ENCODE data around the gene MORN3.
A peak's percentile ranks its signal among the peaks of the same experiment; 100 is the strongest.
"Not testable (repeated sequence)": the region's sequence is repeated elsewhere in the genome, so short reads cannot be mapped to it uniquely, and the experiment has no call there.

Gene MORN3

GRCh38 chr12:121648458-121649028 is 20.9 kb downstream of the MORN3 start:
- Histone ChIP-seq H3K9ac (ENCODE audit: low read depth in 1 of 2, low read length in 2 of 2) (no peak overlapping the region), H3K4me1 (ENCODE audit: control insufficient read depth in 1 of 2, insufficient read depth in 2 of 2, low read length in 2 of 2) (no peaks in the 10 kb centered on the region), H3K27ac (ENCODE audit: low read depth, low read length) (no peak overlapping the region), H3K36me3 (ENCODE audit: control insufficient read depth in 1 of 2, insufficient read depth in 2 of 2, low read length in 2 of 2) (peaks cover 0 to 2% of the 10 kb centered on the region in 2 donors), H3K4me3 (ENCODE audit: low read depth in 1 of 2, low read length in 2 of 2) (no peak overlapping the region), H3K27me3 (ENCODE audit: control insufficient read depth in 1 of 2, insufficient read depth in 2 of 2, low read length in 2 of 2) (no peaks in the 10 kb centered on the region), H3K9me3 (ENCODE audit: control insufficient read depth in 1 of 2, low read length in 2 of 2) (no peaks in the 10 kb centered on the region)

DNA sequence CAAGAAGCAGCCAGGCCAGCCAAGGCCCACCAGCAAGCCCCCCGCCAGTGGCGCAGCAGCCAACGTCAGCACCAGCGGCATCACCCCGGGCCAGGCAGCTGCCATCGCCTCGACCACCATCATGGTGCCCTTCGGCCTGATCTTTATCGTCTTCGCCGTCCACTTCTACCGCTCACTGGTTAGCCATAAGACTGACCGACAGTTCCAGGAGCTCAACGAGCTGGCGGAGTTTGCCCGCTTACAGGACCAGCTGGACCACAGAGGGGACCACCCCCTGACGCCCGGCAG is 28.2 kb downstream of the MORN3 start:
- Histone ChIP-seq H3K9me3 (ENCODE audit: control insufficient read depth in 1 of 2, low read length in 2 of 2) (no peaks in the 10 kb centered on the region), H3K4me3 (ENCODE audit: low read depth in 1 of 2, low read length in 2 of 2) (no peak overlapping the region), H3K4me1 (ENCODE audit: control insufficient read depth in 1 of 2, insufficient read depth in 2 of 2, low read length in 2 of 2) (peaks cover 7 to 11% of the 10 kb centered on the region in 2 donors), H3K36me3 (ENCODE audit: control insufficient read depth in 1 of 2, insufficient read depth in 2 of 2, low read length in 2 of 2) (peaks cover 5 to 16% of the 10 kb centered on the region in 2 donors), H3K9ac (ENCODE audit: low read depth in 1 of 2, low read length in 2 of 2) (no peak overlapping the region), H3K27me3 (ENCODE audit: control insufficient read depth in 1 of 2, insufficient read depth in 2 of 2, low read length in 2 of 2) (no peaks in the 10 kb centered on the region), H3K27ac (ENCODE audit: low read depth, low read length) (no peak overlapping the region)

DNA sequence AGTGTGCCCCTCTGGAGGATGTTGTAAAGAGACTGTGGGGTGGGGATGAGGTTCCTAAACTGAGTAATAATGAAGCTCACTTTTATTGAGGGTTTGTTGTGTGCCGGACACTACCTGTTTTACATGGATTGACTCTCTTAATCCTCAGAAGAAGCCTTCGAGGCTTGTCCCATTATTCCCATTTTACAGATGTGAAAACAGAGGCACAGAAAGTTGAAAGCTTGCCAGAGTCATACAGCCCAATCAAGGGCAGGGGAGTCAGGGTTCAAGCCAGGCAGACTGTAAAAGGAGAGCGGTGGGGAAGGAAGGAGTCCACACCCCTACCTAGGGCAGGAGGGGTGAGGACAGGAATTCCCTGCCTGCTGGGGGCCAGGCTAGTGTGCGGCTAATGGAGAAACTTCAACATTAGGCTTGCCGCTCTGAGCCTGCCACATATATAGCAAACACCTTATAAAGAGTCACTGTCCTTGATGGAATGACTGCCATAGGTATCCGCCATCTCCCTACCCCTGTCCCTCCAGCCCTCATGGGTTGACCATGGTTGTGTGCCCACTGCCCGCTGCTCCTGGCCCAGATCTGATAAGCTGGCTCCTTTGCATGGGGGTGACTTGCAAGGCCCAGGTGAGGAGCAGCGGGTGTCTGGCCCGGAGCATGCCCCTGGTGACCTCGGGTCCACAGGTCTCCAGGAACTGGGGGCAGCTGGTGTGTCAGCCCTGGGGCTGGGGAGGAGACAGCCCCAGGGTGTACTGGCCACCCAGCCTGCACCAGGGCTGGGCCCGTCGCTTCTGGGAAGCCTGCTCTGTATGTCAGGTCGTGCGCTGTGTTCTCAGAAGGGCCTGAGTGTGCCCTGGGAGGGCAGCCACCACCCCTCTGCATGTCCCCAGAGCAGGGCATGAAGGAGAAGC is 30.9 kb downstream of the MORN3 start:
- no peak overlapping the region for H3K4me3 ChIP-seq (ENCODE audit: low read depth in 1 of 2, low read length in 2 of 2)

GRCh38 chr12:121637231-121637914 is 32.1 kb downstream of the MORN3 start:
- peak overlapping the region; percentile 9 to 33 for H3K9ac ChIP-seq (ENCODE audit: low read depth in 1 of 2, low read length in 2 of 2)
- H3K27me3 ChIP-seq (ENCODE audit: control insufficient read depth in 1 of 2, insufficient read depth in 2 of 2, low read length in 2 of 2) = no peaks in the 10 kb centered on the region
- peaks cover 5 to 24% of the 10 kb centered on the region in 2 donors for H3K36me3 ChIP-seq (ENCODE audit: control insufficient read depth in 1 of 2, insufficient read depth in 2 of 2, low read length in 2 of 2)
- H3K27ac ChIP-seq (ENCODE audit: low read depth, low read length) = no peak overlapping the region
- peak overlapping the region in 1 of 2 donors; percentile 22 for H3K4me3 ChIP-seq (ENCODE audit: low read depth in 1 of 2, low read length in 2 of 2)
- H3K9me3 ChIP-seq (ENCODE audit: control insufficient read depth in 1 of 2, low read length in 2 of 2) = no peaks in the 10 kb centered on the region
- peaks cover 17 to 21% of the 10 kb centered on the region in 2 donors for H3K4me1 ChIP-seq (ENCODE audit: control insufficient read depth in 1 of 2, insufficient read depth in 2 of 2, low read length in 2 of 2)

More for the DNA sequence above, 30.9 kb downstream of the MORN3 start:
- H3K36me3 ChIP-seq (ENCODE audit: control insufficient read depth in 1 of 2, insufficient read depth in 2 of 2, low read length in 2 of 2) = peaks cover 5 to 21% of the 10 kb centered on the region in 2 donors
- no peak overlapping the region for H3K27ac ChIP-seq (ENCODE audit: low read depth, low read length)
- H3K4me1 ChIP-seq (ENCODE audit: control insufficient read depth in 1 of 2, insufficient read depth in 2 of 2, low read length in 2 of 2) = peaks cover 7 to 11% of the 10 kb centered on the region in 2 donors
- no peaks in the 10 kb centered on the region for H3K27me3 ChIP-seq (ENCODE audit: control insufficient read depth in 1 of 2, insufficient read depth in 2 of 2, low read length in 2 of 2)
- H3K9me3 ChIP-seq (ENCODE audit: control insufficient read depth in 1 of 2, low read length in 2 of 2) = no peaks in the 10 kb centered on the region
- no peak overlapping the region for H3K9ac ChIP-seq (ENCODE audit: low read depth in 1 of 2, low read length in 2 of 2)

GRCh38 chr12:121634836-121635235 is 34.6 kb downstream of the MORN3 start:
- no peak overlapping the region for H3K4me3 ChIP-seq (ENCODE audit: low read depth in 1 of 2, low read length in 2 of 2)
- no peak overlapping the region for H3K9ac ChIP-seq (ENCODE audit: low read depth in 1 of 2, low read length in 2 of 2)
- no peaks in the 10 kb centered on the region for H3K9me3 ChIP-seq (ENCODE audit: control insufficient read depth in 1 of 2, low read length in 2 of 2)
- no peaks in the 10 kb centered on the region for H3K27me3 ChIP-seq (ENCODE audit: control insufficient read depth in 1 of 2, insufficient read depth in 2 of 2, low read length in 2 of 2)
- peaks cover 34 to 36% of the 10 kb centered on the region in 2 donors for H3K4me1 ChIP-seq (ENCODE audit: control insufficient read depth in 1 of 2, insufficient read depth in 2 of 2, low read length in 2 of 2)
- H3K27ac ChIP-seq (ENCODE audit: low read depth, low read length) = no peak overlapping the region
- H3K36me3 ChIP-seq (ENCODE audit: control insufficient read depth in 1 of 2, insufficient read depth in 2 of 2, low read length in 2 of 2) = peaks cover 6 to 13% of the 10 kb centered on the region in 2 donors

DNA sequence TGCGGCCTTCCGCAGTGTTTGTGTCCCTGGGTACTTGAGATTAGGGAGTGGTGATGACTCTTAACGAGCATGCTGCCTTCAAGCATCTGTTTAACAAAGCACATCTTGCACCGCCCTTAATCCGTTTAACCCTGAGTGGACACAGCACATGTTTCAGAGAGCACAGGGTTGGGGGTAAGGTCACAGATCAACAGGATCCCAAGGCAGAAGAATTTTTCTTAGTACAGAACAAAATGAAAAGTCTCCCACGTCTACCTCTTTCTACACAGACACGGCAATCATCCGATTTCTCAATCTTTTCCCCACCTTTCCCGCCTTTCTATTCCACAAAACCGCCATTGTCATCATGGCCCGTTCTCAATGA is 35.6 kb downstream of the MORN3 start:
- H3K9ac ChIP-seq (ENCODE audit: low read depth in 1 of 2, low read length in 2 of 2); H3K27ac ChIP-seq (ENCODE audit: low read depth, low read length); H3K27me3 ChIP-seq (ENCODE audit: control insufficient read depth in 1 of 2, insufficient read depth in 2 of 2, low read length in 2 of 2); H3K4me3 ChIP-seq (ENCODE audit: low read depth in 1 of 2, low read length in 2 of 2); H3K9me3 ChIP-seq (ENCODE audit: control insufficient read depth in 1 of 2, low read length in 2 of 2): not testable (repeated sequence)
- Histone ChIP-seq H3K36me3 (ENCODE audit: control insufficient read depth in 1 of 2, insufficient read depth in 2 of 2, low read length in 2 of 2) (peaks cover 6 to 13% of the 10 kb centered on the region in 2 donors), H3K4me1 (ENCODE audit: control insufficient read depth in 1 of 2, insufficient read depth in 2 of 2, low read length in 2 of 2) (peaks cover 42 to 46% of the 10 kb centered on the region in 2 donors)

DNA sequence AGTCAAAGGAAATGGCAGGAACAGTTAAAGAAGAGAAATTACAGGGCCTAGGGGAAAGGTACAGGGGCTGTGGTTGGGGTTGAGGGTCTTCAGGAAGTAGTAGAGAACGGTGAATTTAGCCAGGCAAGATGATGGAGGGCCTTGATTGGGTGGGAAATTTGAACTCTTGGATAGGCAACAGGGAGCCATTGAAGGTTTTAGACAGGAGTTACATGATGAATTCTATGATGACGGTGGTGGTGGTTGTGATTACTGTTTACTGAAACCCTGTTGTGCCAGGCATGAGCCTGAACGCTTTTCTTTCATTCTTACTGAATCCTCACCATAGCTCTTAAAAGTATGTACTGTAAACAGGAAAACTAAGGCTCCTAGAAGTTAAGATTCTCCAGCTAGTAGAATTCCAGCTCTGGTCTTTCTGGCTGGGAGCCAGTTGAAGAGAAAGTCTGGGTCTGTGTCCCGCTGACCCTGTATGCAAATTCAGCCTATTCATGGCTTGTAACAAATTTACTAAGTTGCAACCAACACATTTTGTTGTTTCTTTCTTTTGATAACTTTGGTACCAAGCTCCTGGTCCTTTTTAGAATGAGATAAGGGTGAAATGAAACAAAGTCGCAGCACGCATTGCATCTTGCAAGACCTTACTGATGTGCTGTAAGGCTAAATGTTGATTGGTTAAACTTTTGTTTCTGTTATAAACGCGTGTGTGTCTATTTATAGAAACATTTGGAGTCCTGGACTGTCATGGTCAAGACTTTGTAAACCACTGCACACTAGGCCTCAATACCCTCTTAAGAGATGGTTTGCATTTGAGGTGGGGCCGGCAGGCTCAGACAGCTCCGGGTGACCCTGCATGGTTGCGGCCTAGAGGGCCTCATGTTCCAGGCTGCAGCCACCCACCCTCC is 37.1 kb downstream of the MORN3 start:
- Histone ChIP-seq H3K27ac (ENCODE audit: low read depth, low read length) (peak overlapping the region; percentile 25), H3K9ac (ENCODE audit: low read depth in 1 of 2, low read length in 2 of 2) (peak overlapping the region in 1 of 2 donors; percentile 6), H3K4me1 (ENCODE audit: control insufficient read depth in 1 of 2, insufficient read depth in 2 of 2, low read length in 2 of 2) (peaks cover 44 to 51% of the 10 kb centered on the region in 2 donors)

GRCh38 chr12:121630791-121631355 is 38.6 kb downstream of the MORN3 start:
- Histone ChIP-seq H3K9ac (ENCODE audit: low read depth in 1 of 2, low read length in 2 of 2) (no peak overlapping the region), H3K27ac (ENCODE audit: low read depth, low read length) (no peak overlapping the region)

More for the DNA sequence above, 37.1 kb downstream of the MORN3 start:
- H3K4me3 ChIP-seq (ENCODE audit: low read depth in 1 of 2, low read length in 2 of 2) = peak overlapping the region; percentile 29 to 36
- no peaks in the 10 kb centered on the region for H3K9me3 ChIP-seq (ENCODE audit: control insufficient read depth in 1 of 2, low read length in 2 of 2)
- no peaks in the 10 kb centered on the region for H3K27me3 ChIP-seq (ENCODE audit: control insufficient read depth in 1 of 2, insufficient read depth in 2 of 2, low read length in 2 of 2)
- peaks cover 6 to 13% of the 10 kb centered on the region in 2 donors for H3K36me3 ChIP-seq (ENCODE audit: control insufficient read depth in 1 of 2, insufficient read depth in 2 of 2, low read length in 2 of 2)

DNA sequence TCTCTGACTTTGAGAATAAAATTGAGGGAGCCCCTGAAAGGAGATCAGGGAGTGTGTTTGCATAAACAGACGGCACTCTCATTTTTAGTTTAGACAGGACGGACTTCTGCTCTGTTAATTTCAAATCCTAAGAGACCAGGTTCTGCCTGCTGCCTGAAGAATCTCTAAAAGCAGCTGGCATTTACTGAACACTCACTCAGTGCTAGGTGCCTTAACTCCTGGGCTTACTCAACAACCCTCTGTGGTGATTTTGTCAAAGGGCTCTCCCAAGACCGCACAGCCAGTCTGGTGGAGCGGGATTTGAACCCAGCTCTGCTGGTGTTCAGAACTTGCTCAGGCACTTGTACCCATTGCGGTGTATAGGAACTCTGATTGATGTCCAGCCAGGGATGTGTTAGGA is 40.9 kb downstream of the MORN3 start:
- Histone ChIP-seq H3K27ac (ENCODE audit: low read depth, low read length) (peak overlapping the region; percentile 92), H3K4me3 (ENCODE audit: low read depth in 1 of 2, low read length in 2 of 2) (peak overlapping the region; percentile 83 to 88), H3K9me3 (ENCODE audit: control insufficient read depth in 1 of 2, low read length in 2 of 2) (no peaks in the 10 kb centered on the region), H3K27me3 (ENCODE audit: control insufficient read depth in 1 of 2, insufficient read depth in 2 of 2, low read length in 2 of 2) (no peaks in the 10 kb centered on the region), H3K9ac (ENCODE audit: low read depth in 1 of 2, low read length in 2 of 2) (peak overlapping the region; percentile 87 to 93), H3K36me3 (ENCODE audit: control insufficient read depth in 1 of 2, insufficient read depth in 2 of 2, low read length in 2 of 2) (peaks cover 6 to 7% of the 10 kb centered on the region in 2 donors), H3K4me1 (ENCODE audit: control insufficient read depth in 1 of 2, insufficient read depth in 2 of 2, low read length in 2 of 2) (peaks cover 54 to 60% of the 10 kb centered on the region in 2 donors)

More at GRCh38 chr12:121630791-121631355, 38.6 kb downstream of the MORN3 start:
- Histone ChIP-seq H3K9me3 (ENCODE audit: control insufficient read depth in 1 of 2, low read length in 2 of 2) (no peaks in the 10 kb centered on the region), H3K4me3 (ENCODE audit: low read depth in 1 of 2, low read length in 2 of 2) (no peak overlapping the region), H3K27me3 (ENCODE audit: control insufficient read depth in 1 of 2, insufficient read depth in 2 of 2, low read length in 2 of 2) (no peaks in the 10 kb centered on the region), H3K4me1 (ENCODE audit: control insufficient read depth in 1 of 2, insufficient read depth in 2 of 2, low read length in 2 of 2) (peaks cover 45 to 51% of the 10 kb centered on the region in 2 donors), H3K36me3 (ENCODE audit: control insufficient read depth in 1 of 2, insufficient read depth in 2 of 2, low read length in 2 of 2) (peaks cover 6 to 13% of the 10 kb centered on the region in 2 donors)
